Measurements from ENCODE around the gene GLB1L.
"Not testable (repeated sequence)": the region's sequence is repeated elsewhere in the genome, so short reads cannot be mapped to it uniquely, and the experiment has no call there.

GLB1L gene

GRCh38 chr2:219279916-219280516, 34.8 kb upstream of the GLB1L start:
- no peak for DNase-seq

GRCh38 chr2:219279151-219279915, 34.1 kb upstream of the GLB1L start, which contains the start of gene DNAJB2:
Gene DNAJB2, plus strand, starts transcription at chr2:219279366. Its CDS starts 468 bp downstream, at chr2:219279834.
- peak; percentile 93 to 96 for DNase-seq

- DNase-seq = no peak
These were observed 33.5 kb upstream of the GLB1L start for GRCh38 chr2:219278655-219279150.

GRCh38 chr2:219277703-219278654, 32.7 kb upstream of the GLB1L start:
- DNase-seq = peak; percentile 78 to 85

- no peak for DNase-seq
These were observed 29.2 kb upstream of the GLB1L start for GRCh38 chr2:219274361-219274921.

GRCh38 chr2:219273937-219274336, 28.7 kb upstream of the GLB1L start:
- DNase-seq = no peak

GRCh38 chr2:219272995-219273394, 27.8 kb upstream of the GLB1L start:
- DNase-seq = no peak

GRCh38 chr2:219272356-219272755, 27.1 kb upstream of the GLB1L start:
- DNase-seq = no peak

GRCh38 chr2:219271021-219271420, 25.8 kb upstream of the GLB1L start:
- DNase-seq = no peak

GRCh38 chr2:219270055-219270372, 24.8 kb upstream of the GLB1L start:
- no peak for DNase-seq

GRCh38 chr2:219269362-219270054, 24.3 kb upstream of the GLB1L start:
- peak; percentile 22 to 43 for DNase-seq

- DNase-seq = no peak
These were observed 23.1 kb upstream of the GLB1L start for GRCh38 chr2:219268294-219268693.

GRCh38 chr2:219266886-219267285, 21.6 kb upstream of the GLB1L start:
- no peak for DNase-seq

GRCh38 chr2:219266232-219266631, 21.0 kb upstream of the GLB1L start:
- DNase-seq = no peak

GRCh38 chr2:219261024-219261855, 16.0 kb upstream of the GLB1L start:
- no peak for DNase-seq

- DNase-seq = not testable (repeated sequence)
These were observed 13.7 kb upstream of the GLB1L start for GRCh38 chr2:219258942-219259341.

GRCh38 chr2:219254590-219255201, 9.5 kb upstream of the GLB1L start:
- no peak for DNase-seq

GRCh38 chr2:219253753-219254589, 8.7 kb upstream of the GLB1L start, which contains the start of gene TUBA4A:
Gene TUBA4A, minus strand, starts transcription at chr2:219253918. Its CDS starts 60 bp downstream, at chr2:219253858.
- DNase-seq = peak; percentile 72 to 86

- DNase-seq = peak; percentile 22 to 24
These were observed 7.9 kb upstream of the GLB1L start, which contains the start of gene TUBA4B for GRCh38 chr2:219252900-219253752. Gene TUBA4B, plus strand, starts transcription at chr2:219253243. Its CDS starts 165 bp downstream, at chr2:219253408.

Data from SHP77 (cell line).